MCF 10A (cell line): ENCODE data around the gene MOBP. TPM values are rescaled to one million over a fixed set of nuclear protein-coding genes. Genes with fewer than 3 reads are reported as not detected.

ENCODE experiments used
- BruUV-seq: library from RNA; stranded (reverse); fragments of 400-500 nt; replicated peaks from 2 replicates; lab custom pipeline; 2021; lab: Mats Ljungman, UMichigan
- CTCF ChIA-PET: fragments of 300-600 bp; sonication (Branson Sonifier 250); formaldehyde crosslinking; extraction: SDS; loops from one replicate; lab custom pipeline; 2021; ENCODE audit warnings: antibody characterized with exemption, inconsistent platforms; lab: Yijun Ruan, JAX
- POLR2A ChIA-PET: fragments of 300-600, 350-650 bp; sonication (Branson Sonifier 250); formaldehyde crosslinking; extraction: SDS; loops from one replicate; lab custom pipeline; 2020; ENCODE audit warnings: antibody characterized with exemption, inconsistent platforms; lab: Yijun Ruan, JAX
- DNase-seq: peaks from one replicate; pipeline ENCODE4 v3.0.0-alpha.2; 2018; ENCODE audit not compliant: unreplicated experiment
- H3K27ac Mint-ChIP-seq: one replicate; pipeline ENCODE4 v1.8.0; 2022; ENCODE audit warnings: mild to moderate bottlenecking, low read depth, mixed read lengths; ENCODE audit not compliant: unreplicated experiment
- H3K27me3 Mint-ChIP-seq: one replicate; pipeline ENCODE4 v1.8.0; 2022; ENCODE audit warnings: mixed read lengths; ENCODE audit not compliant: insufficient read depth, unreplicated experiment
- H3K36me3 Mint-ChIP-seq: one replicate; pipeline ENCODE4 v1.8.0; 2022; ENCODE audit warnings: mild to moderate bottlenecking, moderate library complexity, mixed read lengths; ENCODE audit not compliant: insufficient read depth, unreplicated experiment
- H3K4me1 Mint-ChIP-seq: one replicate; pipeline ENCODE4 v1.8.0; 2022; ENCODE audit warnings: mixed read lengths; ENCODE audit not compliant: insufficient read depth, unreplicated experiment
- H3K4me3 Mint-ChIP-seq: one replicate; pipeline ENCODE4 v1.8.0; 2022; ENCODE audit warnings: mild to moderate bottlenecking, moderate library complexity, mixed read lengths; ENCODE audit not compliant: unreplicated experiment
- H3K9me3 Mint-ChIP-seq: one replicate; pipeline ENCODE4 v1.8.0; 2022; ENCODE audit warnings: mixed read lengths; ENCODE audit not compliant: unreplicated experiment
- CTCF ChIP-seq: fragments of 200-600 bp; IDR thresholded peaks from one replicate; pipeline ENCODE4 v1.8.0; 2022; ENCODE audit warnings: antibody characterized with exemption, mild to moderate bottlenecking; ENCODE audit not compliant: unreplicated experiment
- intact Hi-C: fragments of 100-400 bp; cut with micrococcal nuclease; formaldehyde crosslinking; loops from 2 replicates; pipeline ENCODE4 v1.14.1; 2022
- total RNA-seq: library from RNA; stranded (reverse); gene quantifications from 2 replicates; pipeline ENCODE4 v1.2.3, GENCODE V29; 2022

The MOBP gene
- total RNA-seq, 1 experiment from 2014 or later, result 0.21 TPM

GRCh38 chr3:39469258-39469657 lies 1.8 kb downstream of the MOBP start:
- H3K36me3 Mint-ChIP-seq, result peaks cover 6% of the 10 kb centered on the region
- no peak for DNase-seq
- BruUV-seq, result no TSS peak
- TF ChIP-seq CTCF, result no peak
- H3K27ac Mint-ChIP-seq, result no peak overlapping the region
- H3K4me3 Mint-ChIP-seq, result no peak overlapping the region
- no peaks in the 10 kb centered on the region for H3K9me3 Mint-ChIP-seq
- ChIA-PET POLR2A (no interaction called here), CTCF (no interaction called here)
- no peaks in the 10 kb centered on the region for H3K4me1 Mint-ChIP-seq
- no peaks in the 10 kb centered on the region for H3K27me3 Mint-ChIP-seq
- intact Hi-C loops, result no loop called here

- Mint-ChIP-seq H3K36me3 (peaks cover 6% of the 10 kb centered on the region), H3K27me3 (no peaks in the 10 kb centered on the region), H3K4me1 (no peaks in the 10 kb centered on the region), H3K4me3 (no peak overlapping the region), H3K27ac (no peak overlapping the region), H3K9me3 (no peaks in the 10 kb centered on the region)
- intact Hi-C loops, result no loop called here
- CTCF ChIA-PET, result no interaction called here
- no peak for TF ChIP-seq CTCF
- no peak for DNase-seq
- no TSS peak for BruUV-seq
- POLR2A ChIA-PET, result no interaction called here
These were observed 2.5 kb downstream of the MOBP start for GRCh38 chr3:39469945-39470344.

- Mint-ChIP-seq H3K4me1 (no peaks in the 10 kb centered on the region), H3K27me3 (no peaks in the 10 kb centered on the region), H3K36me3 (peaks cover 6% of the 10 kb centered on the region), H3K9me3 (no peaks in the 10 kb centered on the region), H3K27ac (no peak overlapping the region), H3K4me3 (no peak overlapping the region)
- ChIA-PET CTCF (interaction anchor here (0.7 to 1.3 kb wide), 3 partner anchors 24 to 720 kb away, joined by 3 to 5 read pairs (median 3); no protein-coding TSS in a partner anchor), POLR2A (no interaction called here)
- no peak for TF ChIP-seq CTCF
- intact Hi-C loops, result no loop called here
- no TSS peak for BruUV-seq
- no peak for DNase-seq
These were observed 4.2 kb downstream of the MOBP start for GRCh38 chr3:39471652-39472051.

GRCh38 chr3:39473452-39474125 lies 6.1 kb downstream of the MOBP start:
- intact Hi-C loops, result no loop called here
- no peak for DNase-seq
- Mint-ChIP-seq H3K27ac (no peak overlapping the region), H3K27me3 (no peaks in the 10 kb centered on the region), H3K4me3 (no peak overlapping the region), H3K36me3 (peaks cover 6% of the 10 kb centered on the region), H3K9me3 (no peaks in the 10 kb centered on the region), H3K4me1 (no peaks in the 10 kb centered on the region)
- no peak for TF ChIP-seq CTCF
- POLR2A ChIA-PET, result no interaction called here
- BruUV-seq, result no TSS peak
- CTCF ChIA-PET, result interaction anchor here (0.9 to 1.8 kb wide), 2 partner anchors 25 to 26 kb away, joined by 3 to 11 read pairs; no protein-coding TSS in a partner anchor
